Subcutaneous abdominal adipose tissue (tissue), 5 donors: ENCODE results near the gene C1orf52.

Source experiments
- H3K27ac ChIP-seq: one replicate; pipeline ENCODE4 v1.7.0; 2013; ENCODE audit warnings: low read depth, mild to moderate bottlenecking, inconsistent platforms, low read length, moderate library complexity
- H3K27me3 ChIP-seq, 5 donors: one replicate each; pipeline ENCODE4 v1.7.0; 2013; ENCODE audit warnings: low read length in 5 of 5, inconsistent platforms in 1 of 5; ENCODE audit not compliant: control insufficient read depth in 5 of 5, insufficient read depth in 4 of 5
- H3K36me3 ChIP-seq, 5 donors: one replicate each; pipeline ENCODE4 v1.7.0; 2013; ENCODE audit warnings: low read length in 5 of 5; ENCODE audit not compliant: control insufficient read depth in 5 of 5, insufficient read depth in 5 of 5
- H3K4me1 ChIP-seq, 5 donors: one replicate each; pipeline ENCODE4 v1.7.0; 2013; ENCODE audit warnings: low read length in 5 of 5, mild to moderate bottlenecking in 3 of 5, moderate library complexity in 1 of 5; ENCODE audit not compliant: control insufficient read depth in 5 of 5, insufficient read depth in 5 of 5
- H3K4me3 ChIP-seq, 5 donors: one replicate each; pipeline ENCODE4 v1.7.0; 2013; ENCODE audit warnings: low read length in 5 of 5, low read depth in 1 of 5
- H3K9ac ChIP-seq, 5 donors: one replicate each; pipeline ENCODE4 v1.7.0; 2013; ENCODE audit warnings: low read length in 5 of 5, mild to moderate bottlenecking in 4 of 5, moderate library complexity in 3 of 5
- H3K9me3 ChIP-seq, 5 donors: one replicate each; pipeline ENCODE4 v1.7.0; 2013; ENCODE audit warnings: low read length in 5 of 5; ENCODE audit not compliant: control insufficient read depth in 5 of 5
- donor health status: healthy.
- donor health status: healthy.
- donor health status: healthy.
- donor health status: healthy.
- donor health status: healthy.

C1orf52 gene

DNA sequence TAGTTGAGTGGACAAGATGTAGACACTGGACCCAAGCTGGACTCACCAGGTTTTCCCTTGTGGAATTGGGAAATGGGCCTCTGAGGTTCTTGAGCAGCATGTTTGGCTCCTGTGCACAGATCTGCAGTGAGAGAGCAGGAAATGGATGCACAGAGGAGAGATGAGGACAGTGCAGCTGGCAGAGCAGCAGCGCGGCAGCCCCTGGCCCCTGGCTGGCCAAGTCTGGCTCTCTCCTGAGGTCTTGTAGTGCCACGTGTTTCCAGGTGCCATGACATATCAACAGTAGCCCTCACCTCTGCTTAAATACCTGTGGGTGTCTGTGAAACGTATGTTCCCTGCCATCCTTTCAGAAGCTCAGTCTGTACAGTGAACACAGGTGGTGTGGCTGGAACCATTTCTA is 36.2 kb upstream of the C1orf52 start:
- Histone ChIP-seq H3K4me3 (no peak overlapping the region), H3K27me3 (no peaks in the 10 kb centered on the region), H3K4me1 (peaks cover 10 to 28% (median 13%) of the 10 kb centered on the region in 5 donors), H3K9me3 (no peaks in the 10 kb centered on the region), H3K9ac (no peak overlapping the region), H3K27ac (no peak overlapping the region), H3K36me3 (no peaks in the 10 kb centered on the region)

DNA sequence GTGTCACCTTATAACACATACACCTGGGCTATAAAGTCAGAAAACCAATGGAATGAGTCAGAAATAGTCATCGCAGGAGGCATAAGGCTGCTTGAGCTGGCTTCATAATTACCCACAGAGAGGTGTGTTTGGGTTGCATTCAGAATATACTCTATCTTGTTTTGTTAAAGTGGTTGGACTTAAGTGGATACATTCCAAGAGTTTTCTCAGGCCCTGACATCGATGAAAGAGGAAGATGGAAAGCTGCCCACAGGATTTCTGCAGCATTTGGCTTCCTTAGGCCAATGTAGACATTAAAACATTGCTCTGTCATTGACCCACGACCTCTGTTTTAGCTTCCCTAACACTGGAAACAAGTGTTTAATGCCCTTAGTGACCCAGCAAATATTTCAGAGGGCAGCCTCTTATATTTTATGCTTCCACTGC is 35.6 kb upstream of the C1orf52 start:
- Histone ChIP-seq H3K27me3 (no peaks in the 10 kb centered on the region), H3K27ac (no peak overlapping the region)

DNA sequence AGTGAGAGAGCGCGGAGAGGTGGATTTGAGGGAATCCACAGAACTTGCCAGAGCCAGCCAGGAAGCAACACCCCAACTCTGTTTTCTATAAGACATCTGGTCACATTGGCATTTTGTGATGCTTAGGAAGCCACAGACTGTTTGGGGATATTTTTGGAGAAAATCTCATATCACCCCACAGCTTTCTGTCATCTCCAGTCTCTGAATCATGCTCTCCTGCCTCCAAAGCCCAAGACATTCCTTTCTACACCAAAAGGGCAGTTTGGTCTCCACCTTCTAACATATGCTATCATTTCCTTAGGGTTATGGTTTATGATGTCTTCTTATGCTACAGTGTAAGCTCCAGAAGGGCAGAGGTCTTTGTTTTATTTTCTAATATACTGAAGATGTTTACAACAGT is 31.4 kb upstream of the C1orf52 start:
- no peaks in the 10 kb centered on the region for H3K36me3 ChIP-seq

More for the DNA sequence above, 35.6 kb upstream of the C1orf52 start:
- no peak overlapping the region for H3K4me3 ChIP-seq
- no peaks in the 10 kb centered on the region for H3K9me3 ChIP-seq
- H3K9ac ChIP-seq = no peak overlapping the region
- H3K4me1 ChIP-seq = peaks cover 10 to 28% (median 13%) of the 10 kb centered on the region in 5 donors
- no peaks in the 10 kb centered on the region for H3K36me3 ChIP-seq

DNA sequence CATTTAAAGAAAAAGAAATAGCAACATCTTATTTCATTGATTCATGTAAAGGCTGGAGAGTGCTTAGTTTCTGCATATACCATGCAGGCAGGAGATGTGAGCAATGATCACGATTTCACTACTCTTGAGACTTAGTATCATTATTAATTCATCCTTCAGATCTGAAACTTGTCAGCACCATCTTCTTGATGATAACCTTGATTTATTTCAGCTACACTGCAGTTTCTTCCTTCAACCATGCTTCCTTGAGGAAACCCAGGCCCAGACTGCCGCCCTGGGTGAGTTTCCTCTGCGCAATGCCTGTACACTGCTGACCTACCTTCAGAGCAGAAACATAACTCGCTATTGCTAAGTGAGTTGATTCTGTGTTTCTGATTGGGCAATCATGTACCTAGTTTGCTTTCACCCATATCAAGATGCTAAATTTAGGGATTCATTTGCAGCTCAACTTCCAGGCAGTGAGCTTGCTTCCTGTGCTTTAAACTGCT is 30.4 kb upstream of the C1orf52 start:
- H3K27ac ChIP-seq = no peak overlapping the region
- no peaks in the 10 kb centered on the region for H3K36me3 ChIP-seq
- H3K27me3 ChIP-seq = no peaks in the 10 kb centered on the region
- no peak overlapping the region for H3K9ac ChIP-seq
- H3K4me3 ChIP-seq = no peak overlapping the region
- H3K9me3 ChIP-seq = no peaks in the 10 kb centered on the region
- H3K4me1 ChIP-seq = no peaks in the 10 kb centered on the region

More for the DNA sequence above, 31.4 kb upstream of the C1orf52 start:
- H3K4me3 ChIP-seq = no peak overlapping the region
- no peak overlapping the region for H3K27ac ChIP-seq
- H3K27me3 ChIP-seq = no peaks in the 10 kb centered on the region
- no peak overlapping the region for H3K9ac ChIP-seq
- H3K4me1 ChIP-seq = peaks cover 0 to 5% (median 0%) of the 10 kb centered on the region in 5 donors
- no peaks in the 10 kb centered on the region for H3K9me3 ChIP-seq

- Histone ChIP-seq H3K36me3 (no peaks in the 10 kb centered on the region), H3K9ac (no peak overlapping the region), H3K4me3 (no peak overlapping the region), H3K4me1 (no peaks in the 10 kb centered on the region), H3K27me3 (no peaks in the 10 kb centered on the region), H3K27ac (no peak overlapping the region), H3K9me3 (no peaks in the 10 kb centered on the region)
Observed at GRCh38 chr1:85289207-85289847, 29.9 kb upstream of the C1orf52 start.

GRCh38 chr1:85284202-85284601 is 24.7 kb upstream of the C1orf52 start:
- no peak overlapping the region for H3K27ac ChIP-seq
- H3K9ac ChIP-seq = no peak overlapping the region
- peaks cover 0 to 6% (median 0%) of the 10 kb centered on the region in 5 donors for H3K4me1 ChIP-seq
- H3K36me3 ChIP-seq = no peaks in the 10 kb centered on the region
- H3K9me3 ChIP-seq = no peaks in the 10 kb centered on the region
- H3K4me3 ChIP-seq = no peak overlapping the region
- no peaks in the 10 kb centered on the region for H3K27me3 ChIP-seq

DNA sequence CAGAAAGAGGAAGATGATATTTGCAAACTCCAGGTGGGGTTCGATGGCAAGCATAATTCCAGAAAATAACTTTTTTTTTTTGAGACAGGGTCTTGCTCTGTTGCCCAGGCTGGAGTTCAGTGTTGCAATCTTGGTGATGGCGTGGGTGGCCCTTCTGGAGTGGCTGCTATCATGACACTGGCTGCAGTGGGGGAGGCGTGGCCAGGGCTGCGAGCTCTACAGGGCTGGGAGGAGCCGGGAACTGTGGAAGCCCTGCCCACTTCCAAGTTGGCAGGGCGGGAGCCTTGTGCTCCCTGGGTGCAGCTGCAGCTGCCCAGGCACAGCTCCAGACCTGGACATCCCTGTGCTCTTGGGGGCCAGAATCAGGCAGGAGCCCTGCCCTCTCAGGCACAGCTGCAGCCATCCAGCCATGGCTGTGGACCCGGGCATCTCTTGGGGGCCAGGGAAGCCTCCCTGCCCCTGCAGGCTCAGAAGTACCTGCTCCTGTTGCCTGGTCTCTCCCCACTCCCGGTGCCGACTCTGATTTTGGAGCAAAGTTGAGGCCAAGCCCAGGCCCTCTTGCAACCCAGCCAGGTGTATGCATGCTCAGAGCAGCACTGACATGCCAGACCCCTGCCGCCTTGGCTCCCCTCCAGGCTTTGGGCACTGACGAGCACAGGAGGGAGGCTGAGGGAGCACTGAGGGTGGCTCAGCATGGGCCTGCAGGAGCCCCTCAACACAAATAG is 24.2 kb upstream of the C1orf52 start:
- Histone ChIP-seq H3K27me3 (no peaks in the 10 kb centered on the region), H3K4me3 (no peak overlapping the region), H3K9ac (no peak overlapping the region), H3K36me3 (no peaks in the 10 kb centered on the region), H3K27ac (no peak overlapping the region), H3K4me1 (peaks cover 0 to 11% (median 0%) of the 10 kb centered on the region in 5 donors), H3K9me3 (no peaks in the 10 kb centered on the region)

GRCh38 chr1:85282424-85282823 is 23.0 kb upstream of the C1orf52 start:
- Histone ChIP-seq H3K27ac (no peak overlapping the region), H3K9me3 (no peaks in the 10 kb centered on the region), H3K27me3 (no peaks in the 10 kb centered on the region), H3K9ac (no peak overlapping the region), H3K4me1 (peaks cover 0 to 12% (median under 1%) of the 10 kb centered on the region in 5 donors), H3K4me3 (no peak overlapping the region), H3K36me3 (no peaks in the 10 kb centered on the region)

- Histone ChIP-seq H3K27ac (no peak overlapping the region), H3K9me3 (no peaks in the 10 kb centered on the region), H3K36me3 (no peaks in the 10 kb centered on the region), H3K4me1 (peaks cover 0 to 18% (median 10%) of the 10 kb centered on the region in 5 donors), H3K4me3 (no peak overlapping the region), H3K27me3 (no peaks in the 10 kb centered on the region), H3K9ac (no peak overlapping the region)
Observed at GRCh38 chr1:85280636-85281035, 21.2 kb upstream of the C1orf52 start.

DNA sequence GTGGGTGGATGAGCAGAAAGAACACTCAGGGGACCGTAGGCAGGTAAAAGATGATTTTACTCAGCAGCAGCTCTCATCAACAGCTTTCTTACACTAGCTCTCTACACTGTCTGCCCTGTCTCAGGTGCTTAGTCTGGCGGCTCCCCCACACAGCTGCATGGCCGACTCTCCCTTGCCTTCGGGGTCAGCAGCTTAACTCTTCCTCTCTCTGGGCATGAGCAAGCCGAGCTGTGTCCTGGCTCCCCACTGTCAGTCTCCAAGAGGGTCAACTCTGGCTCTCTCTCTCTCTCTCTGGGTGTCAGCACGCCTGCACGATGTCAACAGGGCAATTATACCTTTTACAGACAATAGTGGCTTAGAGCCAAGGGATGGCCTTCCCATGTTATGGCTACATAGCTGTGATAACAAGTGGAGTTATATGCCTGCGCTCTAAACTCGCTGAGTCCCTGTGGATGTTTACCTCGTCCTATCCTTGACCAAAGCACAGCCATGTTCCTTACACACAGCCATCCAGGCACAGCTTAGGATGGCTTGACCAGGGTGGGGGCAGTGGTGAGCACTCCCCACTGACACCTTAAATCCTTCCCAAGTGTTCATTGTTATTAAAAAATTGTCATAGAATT is 20.1 kb upstream of the C1orf52 start:
- Histone ChIP-seq H3K27ac (peak overlapping the region; percentile 63), H3K4me1 (peaks cover 3 to 29% (median 21%) of the 10 kb centered on the region in 5 donors), H3K4me3 (peak overlapping the region in 1 of 5 donors; percentile 6), H3K27me3 (no peaks in the 10 kb centered on the region), H3K9me3 (no peaks in the 10 kb centered on the region), H3K36me3 (no peaks in the 10 kb centered on the region), H3K9ac (no peak overlapping the region)
